Endothelial cell of umbilical vein (primary cell): ENCODE results near the gene RHBDF1.

Experiments used
- CTCF ChIP-seq, 2 donors: IDR thresholded peaks; 1 replicate in 1 of 2; 2 replicates in 1 of 2; pipeline ENCODE4 v1.5.1; 2011; ENCODE audit warnings: low read length in 2 of 2, mild to moderate bottlenecking in 2 of 2, moderate library complexity in 2 of 2, control low read depth in 1 of 2, inconsistent platforms in 1 of 2, low read depth in 1 of 2; ENCODE audit not compliant: insufficient read depth in 1 of 2; ENCODE audit errors: extremely low read depth in 1 of 2
- GATA2 ChIP-seq: IDR thresholded peaks from 2 replicates; pipeline ENCODE4 v1.7.0; 2011; ENCODE audit warnings: low read depth, mild to moderate bottlenecking, moderate library complexity, mixed read lengths, low read length; ENCODE audit not compliant: insufficient read length, insufficient read depth
- MAX ChIP-seq: IDR thresholded peaks from 2 replicates; pipeline ENCODE4 v1.6.1; 2011; ENCODE audit not compliant: insufficient read depth, insufficient read length
- MYC ChIP-seq: IDR thresholded peaks from one replicate; pipeline ENCODE4 v1.6.1; 2011; ENCODE audit warnings: mild to moderate bottlenecking, low read depth, low read length
- POLR2AphosphoS5 ChIP-seq: IDR thresholded peaks from 2 replicates; pipeline ENCODE4 v1.6.1; 2012; ENCODE audit warnings: low read depth, mild to moderate bottlenecking, control low read depth, low read length, moderate library complexity; ENCODE audit not compliant: insufficient read depth

- no peak for TF ChIP-seq CTCF (IDR thresholded peaks at IDR 0.05; ENCODE audit: extremely low read depth in 1 of 2, insufficient read depth in 1 of 2, low read depth in 1 of 2, low read length in 2 of 2)
- no peak for TF ChIP-seq MYC
- no peak for TF ChIP-seq MAX
- TF ChIP-seq POLR2AphosphoS5: no peak
- TF ChIP-seq GATA2: no peak
Observed at GRCh38 chr16:88613-89012, 16.2 kb upstream of the RHBDF1 start.
